Measurements from ENCODE around the gene HRH2.

HRH2 gene

GRCh38 chr5:175680463-175680862, 22.6 kb downstream of the HRH2 start:
- DNase-seq (ENCODE audit: low read depth), result no peak
- TF ChIP-seq CTCF (IDR thresholded peaks at IDR 0.05; ENCODE audit: control insufficient read depth, extremely low read depth, insufficient read depth), result no peak
- no peak overlapping the region for H3K4me3 ChIP-seq (ENCODE audit: low read depth, low read length)

GRCh38 chr5:175681045-175681967, 23.4 kb downstream of the HRH2 start:
- H3K4me3 ChIP-seq (ENCODE audit: low read depth, low read length), result no peak overlapping the region
- DNase-seq (ENCODE audit: low read depth), result no peak
- no peak for TF ChIP-seq CTCF (IDR thresholded peaks at IDR 0.05; ENCODE audit: control insufficient read depth, extremely low read depth, insufficient read depth)

- no peak for DNase-seq (ENCODE audit: low read depth)
- no peak for TF ChIP-seq CTCF (IDR thresholded peaks at IDR 0.05; ENCODE audit: control insufficient read depth, extremely low read depth, insufficient read depth)
- no peak overlapping the region for H3K4me3 ChIP-seq (ENCODE audit: low read depth, low read length)
Measured at GRCh38 chr5:175681968-175682340, 24.1 kb downstream of the HRH2 start.

GRCh38 chr5:175682664-175683063, 24.8 kb downstream of the HRH2 start:
- no peak for DNase-seq (ENCODE audit: low read depth)
- TF ChIP-seq CTCF (IDR thresholded peaks at IDR 0.05; ENCODE audit: control insufficient read depth, extremely low read depth, insufficient read depth), result no peak
- H3K4me3 ChIP-seq (ENCODE audit: low read depth, low read length), result no peak overlapping the region

- no peak overlapping the region for H3K4me3 ChIP-seq (ENCODE audit: low read depth, low read length)
- DNase-seq (ENCODE audit: low read depth), result no peak
- no peak for TF ChIP-seq CTCF (IDR thresholded peaks at IDR 0.05; ENCODE audit: control insufficient read depth, extremely low read depth, insufficient read depth)
Measured at GRCh38 chr5:175683231-175683630, 25.4 kb downstream of the HRH2 start.

GRCh38 chr5:175683921-175684320, 26.1 kb downstream of the HRH2 start:
- no peak for TF ChIP-seq CTCF (IDR thresholded peaks at IDR 0.05; ENCODE audit: control insufficient read depth, extremely low read depth, insufficient read depth)

GRCh38 chr5:175684931-175685330, 27.1 kb downstream of the HRH2 start:
- H3K4me3 ChIP-seq (ENCODE audit: low read depth, low read length), result no peak overlapping the region
- no peak for TF ChIP-seq CTCF (IDR thresholded peaks at IDR 0.05; ENCODE audit: control insufficient read depth, extremely low read depth, insufficient read depth)
- DNase-seq (ENCODE audit: low read depth), result no peak

More at GRCh38 chr5:175683921-175684320, 26.1 kb downstream of the HRH2 start:
- no peak for DNase-seq (ENCODE audit: low read depth)
- no peak overlapping the region for H3K4me3 ChIP-seq (ENCODE audit: low read depth, low read length)

Measured in LNCaP clone FGC (cell line).